ENCODE measurements around the gene CLRN3. TPM values are rescaled to one million over a fixed set of nuclear protein-coding genes. Genes with fewer than 3 reads are reported as not detected.

The CLRN3 gene
- total and polyA plus RNA-seq, 2 of the 8 experiments (the other 6 are each of a cell fraction or from before 2014, with no cell fraction given) = not detected

GRCh38 chr10:127922675-127923366 is 30.1 kb upstream of the CLRN3 start:
- H3K18ac ChIP-seq (ENCODE audit: extremely low read depth, low read length) = no peak overlapping the region
- ChIA-PET CTCF (ENCODE audit: partially characterized antibody) (interaction anchor here (0.8 to 3.8 kb wide), 8 partner anchors 10 to 89 kb away, joined by 3 to 17 read pairs (median 4); partner anchors contain the start of gene PTPRE), POLR2A (ENCODE audit: partially characterized antibody) (no interaction called here)
- no peaks in the 10 kb centered on the region for H3K4me1 ChIP-seq (replicated peaks in 1 of 4; ENCODE audit: control insufficient read depth in 3 of 4, insufficient read depth in 4 of 4, low read length in 3 of 4)
- no peaks in the 10 kb centered on the region for H3K79me1 ChIP-seq (ENCODE audit: low read depth, low read length)
- no peak overlapping the region for H2BK15ac ChIP-seq (ENCODE audit: low read length)
- no peak overlapping the region for H3K56ac ChIP-seq (replicated peaks; ENCODE audit: insufficient read length, low read depth, low read length)
- WGBS, 2 experiments (ENCODE audit: extremely low coverage in 1 of 2, insufficient coverage in 1 of 2, insufficient read length in 1 of 2, insufficient replicate concordance in 2 of 2, low coverage in 1 of 2, low lambda C conversion rate in 2 of 2, missing lambda C conversion rate in 1 of 2) = 93% methylated on average over 12 of the region's 12 CpGs; no CpG with 5 or more reads in 1 of the 2 experiments
- H2AK5ac ChIP-seq (ENCODE audit: low read depth, low read length) = no peak overlapping the region
- H3K14ac ChIP-seq (ENCODE audit: insufficient read length) = no peak overlapping the region
- no peaks in the 10 kb centered on the region for H4K20me1 ChIP-seq (replicated peaks in 1 of 2; ENCODE audit: control insufficient read depth in 1 of 2, insufficient read depth in 2 of 2, low read length in 2 of 2)
- H3K23ac ChIP-seq (ENCODE audit: insufficient read length) = no peak overlapping the region
- H4K5ac ChIP-seq (ENCODE audit: insufficient read length, low read depth, low read length) = no peak overlapping the region
- no peaks in the 10 kb centered on the region for H3K27me3 ChIP-seq (replicated peaks in 1 of 4; ENCODE audit: control insufficient read depth in 3 of 4, extremely low read depth in 1 of 4, insufficient read depth in 3 of 4, low read length in 3 of 4)
- no peak overlapping the region for H3K9ac ChIP-seq (replicated peaks in 1 of 4; ENCODE audit: extremely low read depth in 1 of 4, low read depth in 3 of 4, low read length in 3 of 4)
- H2BK20ac ChIP-seq (ENCODE audit: low read length) = no peak overlapping the region
- no peak overlapping the region for H3K27ac ChIP-seq (ENCODE audit: low read depth, low read length)
- H4K91ac ChIP-seq (replicated peaks; ENCODE audit: insufficient read length, low read length) = no peak overlapping the region
- H3K36me3 ChIP-seq (ENCODE audit: control insufficient read depth in 2 of 4, insufficient read depth in 4 of 4, low read length in 3 of 4) = no peaks in the 10 kb centered on the region
- no peak overlapping the region for H2BK5ac ChIP-seq (ENCODE audit: low read depth, low read length)
- no peaks in the 10 kb centered on the region for H3K23me2 ChIP-seq (ENCODE audit: low read depth, low read length)
- H2BK12ac ChIP-seq (ENCODE audit: low read depth, low read length) = no peak overlapping the region
- no peak overlapping the region for H3K4me2 ChIP-seq (ENCODE audit: insufficient read depth in 1 of 2, low read depth in 2 of 2, low read length in 2 of 2)
- H2BK120ac ChIP-seq (replicated peaks; ENCODE audit: low read depth, low read length) = no peak overlapping the region
- H3K4me3 ChIP-seq (ENCODE audit: extremely low read depth in 1 of 4, insufficient read depth in 2 of 4, low read depth in 3 of 4, low read length in 4 of 4) = no peak overlapping the region
- H3K4ac ChIP-seq (replicated peaks; ENCODE audit: insufficient read length, low read depth, low read length) = no peak overlapping the region
- FAIRE-seq (no peak), DNase-seq (ENCODE audit: low read depth in 1 of 2, low spot score in 2 of 2) (no peak)
- no peaks in the 10 kb centered on the region for H3K9me3 ChIP-seq (ENCODE audit: insufficient read depth in 2 of 2, low read depth in 1 of 2, low read length in 1 of 2)
- H4K8ac ChIP-seq (ENCODE audit: extremely low read depth, insufficient read depth, low read length) = no peak overlapping the region
- H2AFZ ChIP-seq (ENCODE audit: low read length) = no peak overlapping the region
- no peaks in the 10 kb centered on the region for H3K79me2 ChIP-seq (ENCODE audit: control insufficient read depth in 1 of 2, insufficient read depth in 2 of 2, low read length in 2 of 2)
- TF ChIP-seq JUN (IDR thresholded peaks at IDR 0.05; ENCODE audit: low read depth, low read length) (no peak), SIRT6 (IDR thresholded peaks at IDR 0.05; ENCODE audit: low read length) (no peak), ZNF274 (IDR thresholded peaks at IDR 0.05; ENCODE audit: borderline replicate concordance, extremely low read depth, low read length) (no peak), CREB1 (IDR thresholded peaks at IDR 0.05) (no peak), CTCF (IDR thresholded peaks at IDR 0.05; ENCODE audit: control extremely low read depth in 1 of 3, insufficient read depth in 1 of 3, low read depth in 1 of 3, low read length in 3 of 3) (no peak), FOSL1 (IDR thresholded peaks at IDR 0.05; ENCODE audit: insufficient read depth, low read depth, low read length) (no peak), HDAC6 (IDR thresholded peaks at IDR 0.05; ENCODE audit: low read depth, low read length) (no peak), SAP30 (IDR thresholded peaks at IDR 0.05; ENCODE audit: insufficient read depth, insufficient replicate concordance, low read length) (no peak), CEBPB (IDR thresholded peaks at IDR 0.05; ENCODE audit: low read depth, low read length) (no peak), CTBP2 (IDR thresholded peaks at IDR 0.05; ENCODE audit: borderline replicate concordance, insufficient read depth, insufficient read length, low read length) (no peak)

Measured in H1 (cell line).